HG03558 (cell line): ENCODE results near the gene NRG3.

ENCODE experiments used
- ATAC-seq: cut with Tn5 transposase; IDR thresholded peaks from one replicate; pipeline ENCODE4 v1.9.1; 2021; ENCODE audit warnings: moderate number of reproducible peaks; ENCODE audit not compliant: unreplicated experiment; ENCODE audit errors: extremely low read depth

The NRG3 gene

GRCh38 chr10:82536668-82537067 is 661.7 kb downstream of the NRG3 start:
- no peak for ATAC-seq

GRCh38 chr10:82538272-82538671 is 663.3 kb downstream of the NRG3 start:
- ATAC-seq, result no peak

DNA sequence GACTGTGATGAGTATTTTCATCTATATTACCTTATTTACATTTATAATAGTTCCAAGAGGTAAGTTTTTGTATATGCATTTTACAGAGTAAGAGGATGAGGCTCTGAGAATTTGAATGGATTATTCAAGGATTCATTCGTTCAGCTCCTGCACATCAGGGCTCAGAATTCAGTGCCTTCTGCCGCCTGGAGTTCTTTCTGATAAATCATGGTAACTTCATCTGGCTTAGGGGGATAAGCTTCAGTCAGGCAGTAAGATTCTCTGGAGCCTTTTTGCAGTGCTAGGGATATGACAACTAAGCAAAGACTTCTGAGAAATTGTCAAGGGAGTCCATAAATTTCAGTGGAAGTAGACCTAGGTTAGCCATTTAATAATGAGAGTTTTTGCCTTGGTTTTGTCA is 668.6 kb downstream of the NRG3 start:
- no peak for ATAC-seq

DNA sequence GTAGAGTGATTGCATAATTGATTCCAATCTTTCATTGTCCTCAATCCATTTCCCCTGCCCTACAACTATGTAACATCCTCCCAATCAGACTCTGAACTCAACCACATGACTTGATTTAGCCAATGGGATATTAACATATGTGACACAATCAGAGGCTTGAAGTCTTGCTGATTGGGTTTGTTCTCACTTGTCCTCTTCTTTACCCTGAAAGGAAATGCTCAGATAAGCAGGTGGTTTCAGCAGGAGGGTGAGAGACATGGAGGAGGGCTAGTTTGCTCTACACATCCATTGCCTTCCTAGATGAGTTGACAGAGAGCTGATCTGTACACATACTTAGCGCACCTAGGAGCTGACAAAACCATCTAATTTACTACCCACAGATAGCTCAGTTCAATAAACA is 669.4 kb downstream of the NRG3 start:
- ATAC-seq, result no peak

GRCh38 chr10:82551506-82551905 is 676.5 kb downstream of the NRG3 start:
- no peak for ATAC-seq

DNA sequence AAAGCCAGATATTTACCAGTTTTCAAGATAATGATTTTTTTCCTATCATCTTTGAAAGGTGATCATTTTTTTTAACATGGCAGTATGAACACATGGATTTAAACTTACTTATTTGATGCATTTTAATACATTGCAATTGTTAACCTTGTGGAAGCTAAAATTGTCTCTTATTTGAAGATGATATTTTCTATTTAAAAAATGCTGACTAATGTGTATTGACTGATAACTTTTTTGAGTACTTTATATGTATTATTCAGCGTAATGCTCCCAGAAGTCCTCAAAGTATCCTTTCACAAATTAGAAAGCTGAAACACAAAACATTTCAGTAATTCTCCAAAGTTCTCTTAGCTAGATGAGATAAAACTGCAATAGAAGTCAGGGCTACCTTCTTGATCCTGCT is 677.3 kb downstream of the NRG3 start:
- ATAC-seq, result no peak

- ATAC-seq, result no peak
Observed at GRCh38 chr10:82554381-82554780, 679.4 kb downstream of the NRG3 start.

- no peak for ATAC-seq
Observed at GRCh38 chr10:82558014-82558607, 683.1 kb downstream of the NRG3 start.

DNA sequence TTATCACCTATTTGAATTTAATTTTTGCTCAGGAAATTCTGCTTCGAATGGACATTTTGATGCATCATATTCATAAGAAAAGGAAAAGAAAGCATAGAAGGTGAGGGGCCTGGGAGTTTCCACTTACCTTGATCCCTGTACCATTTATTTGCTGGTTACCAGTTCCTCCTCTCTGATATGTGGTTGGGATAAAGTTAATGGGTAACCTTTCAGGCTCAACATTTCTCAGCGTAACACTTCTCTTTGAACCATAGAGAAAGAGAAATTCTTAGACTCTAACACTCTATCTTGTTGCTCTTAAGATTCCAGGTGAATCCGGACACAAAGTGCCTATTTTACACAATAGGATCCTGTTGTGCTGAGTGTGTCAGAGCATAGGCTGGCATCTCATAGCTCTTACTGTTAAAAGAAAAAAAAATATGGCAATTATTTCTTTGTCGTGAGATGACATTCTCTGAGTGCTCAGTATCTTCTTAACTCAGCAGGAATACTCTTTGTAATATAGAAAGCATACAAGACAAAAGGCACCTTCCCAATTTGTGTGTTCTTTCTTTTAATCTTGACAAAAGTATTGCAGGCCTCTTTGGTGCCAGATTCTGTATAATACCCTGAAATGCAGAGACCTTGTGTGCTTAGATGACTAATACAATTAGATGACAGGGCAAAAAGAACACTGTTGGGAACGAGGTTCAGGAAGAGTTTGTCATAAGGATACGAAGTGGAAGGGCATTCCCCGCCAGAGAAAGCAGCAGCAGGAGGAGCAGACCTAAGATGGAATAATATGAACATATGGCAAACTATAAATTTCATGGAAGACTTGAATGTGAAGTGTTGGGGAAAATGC is 689.6 kb downstream of the NRG3 start:
- no peak for ATAC-seq

DNA sequence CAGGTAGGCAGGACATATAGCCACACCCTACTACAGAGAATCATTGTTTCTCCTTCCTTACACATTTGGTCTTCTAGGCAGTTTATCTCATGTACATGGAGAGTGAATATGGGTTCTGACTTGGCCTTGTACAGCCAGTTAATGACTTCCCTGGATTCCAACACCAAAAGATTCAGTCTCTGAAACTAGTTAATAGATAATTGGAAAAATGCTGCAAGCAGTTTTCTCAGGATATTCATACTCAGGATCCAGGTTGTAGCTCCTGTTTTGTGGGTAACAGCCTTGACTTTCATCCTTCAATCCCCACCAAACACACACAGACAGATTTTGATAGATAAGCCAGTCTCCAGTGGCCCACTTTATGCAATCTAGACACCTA is 690.2 kb downstream of the NRG3 start:
- no peak for ATAC-seq

DNA sequence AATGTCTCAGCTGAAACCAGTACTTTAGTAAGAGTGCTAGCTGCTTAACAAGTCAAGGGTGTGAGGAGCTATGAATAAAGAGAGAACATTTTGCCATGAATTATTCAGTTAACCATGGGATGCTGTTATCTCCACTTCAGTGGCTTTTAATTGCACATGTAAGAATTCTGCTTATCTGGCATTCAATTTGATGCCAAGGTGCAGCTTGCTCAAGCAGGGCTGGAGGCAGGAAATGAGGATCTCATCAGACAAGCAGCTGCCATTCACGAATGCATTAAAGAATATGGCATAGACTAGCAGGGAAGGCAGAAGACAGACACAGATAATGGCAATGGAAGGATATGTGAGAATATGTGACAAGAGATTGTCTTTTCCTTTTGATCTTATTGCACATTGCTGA is 697.8 kb downstream of the NRG3 start:
- ATAC-seq, result no peak

DNA sequence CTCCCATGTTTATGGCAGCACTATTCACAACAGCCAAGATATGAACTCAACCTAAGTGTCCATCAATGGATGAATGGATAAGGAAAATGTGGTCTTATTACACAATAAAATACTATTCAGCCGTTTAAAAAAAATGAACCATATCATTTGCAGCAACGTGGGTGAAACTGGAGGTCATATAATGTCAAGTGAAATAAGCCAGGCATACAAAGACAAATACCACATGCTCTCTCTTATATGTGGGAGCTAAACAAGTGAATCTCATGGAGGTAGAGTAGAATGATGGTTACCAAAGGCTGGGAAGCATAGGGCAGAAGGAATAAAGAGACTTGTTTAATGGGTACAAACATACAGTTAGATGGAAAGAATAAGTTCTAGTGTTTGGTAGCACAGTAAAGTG is 699.1 kb downstream of the NRG3 start:
- no peak for ATAC-seq

GRCh38 chr10:82575318-82575717 is 700.3 kb downstream of the NRG3 start:
- ATAC-seq, result no peak

DNA sequence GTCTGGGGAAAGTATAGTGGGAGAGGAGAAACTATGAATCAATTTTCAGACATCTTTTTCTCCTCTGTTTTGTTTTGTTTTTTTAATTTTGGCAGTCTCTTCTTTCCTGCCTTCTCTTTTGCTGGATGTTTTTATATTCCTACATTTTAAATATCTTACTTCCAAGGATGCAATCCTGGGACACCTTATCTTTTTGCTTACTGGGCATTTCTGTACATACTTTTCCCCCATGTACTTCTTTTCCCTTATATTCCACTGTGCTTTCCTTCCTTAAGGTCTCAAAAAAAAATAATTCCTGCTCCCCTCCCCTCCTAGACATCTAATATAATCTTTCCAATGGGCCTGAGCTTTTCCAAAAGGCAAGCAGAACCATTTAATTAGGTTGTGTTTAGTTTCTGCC is 701.1 kb downstream of the NRG3 start:
- ATAC-seq, result no peak

DNA sequence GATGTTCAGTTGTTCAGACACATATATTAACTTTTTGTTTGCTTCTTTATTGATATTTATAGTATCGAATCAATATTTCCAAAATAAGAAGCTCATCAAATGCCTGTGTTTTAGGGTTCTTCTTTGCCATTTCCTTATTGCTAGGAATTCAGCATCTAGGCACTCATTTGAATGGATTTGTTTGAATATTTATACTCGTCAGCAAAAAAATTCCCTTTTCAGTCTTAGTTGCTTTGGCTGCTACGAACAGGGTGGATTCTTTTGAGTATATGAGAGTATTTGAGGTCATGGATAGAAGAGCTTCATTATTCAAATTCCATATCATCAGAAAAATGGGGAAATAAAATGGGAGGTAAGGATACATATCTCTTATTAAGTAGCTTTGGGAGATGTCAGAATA is 706.9 kb downstream of the NRG3 start:
- ATAC-seq, result no peak

- ATAC-seq, result no peak
Observed at GRCh38 chr10:82591421-82591820, 716.4 kb downstream of the NRG3 start.

GRCh38 chr10:82597840-82598239 is 722.8 kb downstream of the NRG3 start:
- ATAC-seq, result no peak

DNA sequence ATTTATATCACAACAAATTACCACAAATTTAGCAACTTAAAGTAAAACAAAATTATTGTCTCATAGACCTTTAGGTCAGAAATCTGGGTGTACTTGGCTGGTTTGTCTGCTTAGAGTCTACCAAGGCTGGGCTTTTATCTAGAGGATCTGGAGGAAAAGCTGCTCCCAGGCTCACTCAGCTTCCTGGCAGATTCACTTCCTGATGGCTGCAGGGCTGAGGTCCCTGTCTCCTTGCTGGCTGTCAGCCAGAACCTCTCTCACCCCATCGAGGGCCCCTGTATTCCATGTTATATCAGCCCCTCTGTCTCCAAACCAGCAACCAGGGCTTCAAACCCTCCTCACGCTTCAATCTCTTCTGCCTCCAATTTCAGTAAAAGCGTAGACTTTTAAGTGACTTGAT is 734.9 kb downstream of the NRG3 start:
- no peak for ATAC-seq

DNA sequence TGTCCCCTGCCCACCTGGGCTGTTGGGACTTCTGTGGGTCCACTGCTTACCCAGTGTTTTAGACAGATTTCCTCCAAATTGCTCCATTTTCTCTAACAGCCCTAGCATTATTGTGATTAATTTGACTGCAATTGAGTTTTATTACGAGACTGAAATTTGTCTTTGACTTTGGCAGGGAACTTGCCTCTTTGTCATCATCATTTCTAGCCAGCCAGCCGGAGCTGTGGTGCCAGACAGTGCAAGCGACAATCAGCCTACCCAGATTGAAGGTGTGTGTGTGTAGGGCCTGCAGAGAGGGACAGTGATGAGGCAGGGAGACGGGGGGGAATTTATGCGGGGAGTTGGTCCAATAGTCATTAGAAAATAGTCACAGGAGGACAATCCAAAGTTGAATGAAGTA is 743.0 kb downstream of the NRG3 start:
- ATAC-seq, result no peak

GRCh38 chr10:82621680-82622079 is 746.7 kb downstream of the NRG3 start:
- ATAC-seq, result no peak

- no peak for ATAC-seq
Observed at GRCh38 chr10:82622479-82622878, 747.5 kb downstream of the NRG3 start.
